ENCODE measurements around the gene DCANP1.

DCANP1 gene

GRCh38 chr5:135402031-135402430 lies 45.1 kb downstream of the DCANP1 start:
- Histone ChIP-seq H3K9me3 (ENCODE audit: control insufficient read depth, low read length) (no peaks in the 10 kb centered on the region), H3K27ac (ENCODE audit: low read depth, low read length, severe bottlenecking) (no peak overlapping the region), H3K36me3 (ENCODE audit: control insufficient read depth, insufficient read depth, low read length) (no peaks in the 10 kb centered on the region), H3K4me1 (ENCODE audit: control insufficient read depth, insufficient read depth, low read length, poor library complexity, severe bottlenecking) (peaks cover 22% of the 10 kb centered on the region), H3K4me3 (ENCODE audit: extremely low read depth, insufficient read depth, low read length, poor library complexity, severe bottlenecking) (no peak overlapping the region)
- WGBS, 2 experiments (ENCODE audit: insufficient coverage in 2 of 2) = no CpG with 5 or more reads among the region's 2 CpGs

GRCh38 chr5:135400866-135401265 lies 46.3 kb downstream of the DCANP1 start:
- Histone ChIP-seq H3K27ac (ENCODE audit: low read depth, low read length, severe bottlenecking) (no peak overlapping the region), H3K9me3 (ENCODE audit: control insufficient read depth, low read length) (no peaks in the 10 kb centered on the region), H3K4me1 (ENCODE audit: control insufficient read depth, insufficient read depth, low read length, poor library complexity, severe bottlenecking) (peaks cover 25% of the 10 kb centered on the region), H3K36me3 (ENCODE audit: control insufficient read depth, insufficient read depth, low read length) (peaks cover 1% of the 10 kb centered on the region), H3K4me3 (ENCODE audit: extremely low read depth, insufficient read depth, low read length, poor library complexity, severe bottlenecking) (no peak overlapping the region)
- WGBS, 2 experiments (ENCODE audit: insufficient coverage in 2 of 2) = 8 to 22% methylated on average over 2 to 5 of the region's 5 CpGs

GRCh38 chr5:135399794-135400542 lies 47.2 kb downstream of the DCANP1 start:
- 5 to 11% methylated on average over 12 to 16 of the region's 25 CpGs for WGBS, 2 experiments (ENCODE audit: insufficient coverage in 2 of 2)
- H3K9me3 ChIP-seq (ENCODE audit: control insufficient read depth, low read length) = no peaks in the 10 kb centered on the region
- H3K27ac ChIP-seq (ENCODE audit: low read depth, low read length, severe bottlenecking) = peak overlapping the region; percentile 77
- H3K36me3 ChIP-seq (ENCODE audit: control insufficient read depth, insufficient read depth, low read length) = peaks cover 10% of the 10 kb centered on the region
- peaks cover 25% of the 10 kb centered on the region for H3K4me1 ChIP-seq (ENCODE audit: control insufficient read depth, insufficient read depth, low read length, poor library complexity, severe bottlenecking)
- peak overlapping the region; percentile 83 for H3K4me3 ChIP-seq (ENCODE audit: extremely low read depth, insufficient read depth, low read length, poor library complexity, severe bottlenecking)

- Histone ChIP-seq H3K9me3 (ENCODE audit: control insufficient read depth, low read length) (no peaks in the 10 kb centered on the region), H3K36me3 (ENCODE audit: control insufficient read depth, insufficient read depth, low read length) (peaks cover 10% of the 10 kb centered on the region), H3K4me1 (ENCODE audit: control insufficient read depth, insufficient read depth, low read length, poor library complexity, severe bottlenecking) (peaks cover 25% of the 10 kb centered on the region), H3K27ac (ENCODE audit: low read depth, low read length, severe bottlenecking) (peak within 1 kb of the TSS; percentile 77), H3K4me3 (ENCODE audit: extremely low read depth, insufficient read depth, low read length, poor library complexity, severe bottlenecking) (peak within 1 kb of the TSS; percentile 83)
- WGBS, 2 experiments (ENCODE audit: insufficient coverage in 2 of 2) = 0% methylated on average over 91 to 98 of the region's 109 CpGs
These were observed 48.0 kb downstream of the DCANP1 start, which contains the start of gene MACROH2A1 for GRCh38 chr5:135398855-135399793. MACROH2A1 (minus strand) TSS chr5:135399231; CDS start chr5:135389093, 10,138 bp downstream.

- peak overlapping the region; percentile 83 for H3K4me3 ChIP-seq (ENCODE audit: extremely low read depth, insufficient read depth, low read length, poor library complexity, severe bottlenecking)
- H3K27ac ChIP-seq (ENCODE audit: low read depth, low read length, severe bottlenecking) = peak overlapping the region; percentile 72
- no peaks in the 10 kb centered on the region for H3K9me3 ChIP-seq (ENCODE audit: control insufficient read depth, low read length)
- peaks cover 25% of the 10 kb centered on the region for H3K4me1 ChIP-seq (ENCODE audit: control insufficient read depth, insufficient read depth, low read length, poor library complexity, severe bottlenecking)
- H3K36me3 ChIP-seq (ENCODE audit: control insufficient read depth, insufficient read depth, low read length) = peaks cover 15% of the 10 kb centered on the region
- 0% methylated on average over 30 to 35 of the region's 43 CpGs for WGBS, 2 experiments (ENCODE audit: insufficient coverage in 2 of 2)
These were observed 48.8 kb downstream of the DCANP1 start for GRCh38 chr5:135398160-135398854.

GRCh38 chr5:135397084-135397483 lies 50.1 kb downstream of the DCANP1 start:
- WGBS, 2 experiments (ENCODE audit: insufficient coverage in 2 of 2) = 86 to 100% methylated on average over 4 of the region's 5 CpGs
- Histone ChIP-seq H3K36me3 (ENCODE audit: control insufficient read depth, insufficient read depth, low read length) (peaks cover 27% of the 10 kb centered on the region), H3K27ac (ENCODE audit: low read depth, low read length, severe bottlenecking) (no peak overlapping the region), H3K9me3 (ENCODE audit: control insufficient read depth, low read length) (no peaks in the 10 kb centered on the region), H3K4me1 (ENCODE audit: control insufficient read depth, insufficient read depth, low read length, poor library complexity, severe bottlenecking) (peaks cover 28% of the 10 kb centered on the region), H3K4me3 (ENCODE audit: extremely low read depth, insufficient read depth, low read length, poor library complexity, severe bottlenecking) (no peak overlapping the region)

- Histone ChIP-seq H3K4me1 (ENCODE audit: control insufficient read depth, insufficient read depth, low read length, poor library complexity, severe bottlenecking) (peaks cover 33% of the 10 kb centered on the region), H3K4me3 (ENCODE audit: extremely low read depth, insufficient read depth, low read length, poor library complexity, severe bottlenecking) (no peak overlapping the region), H3K27ac (ENCODE audit: low read depth, low read length, severe bottlenecking) (no peak overlapping the region), H3K9me3 (ENCODE audit: control insufficient read depth, low read length) (no peaks in the 10 kb centered on the region), H3K36me3 (ENCODE audit: control insufficient read depth, insufficient read depth, low read length) (peaks cover 30% of the 10 kb centered on the region)
- 94 to 95% methylated on average over 4 of the region's 4 CpGs for WGBS, 2 experiments (ENCODE audit: insufficient coverage in 2 of 2)
These were observed 50.6 kb downstream of the DCANP1 start for GRCh38 chr5:135396459-135397055.

GRCh38 chr5:135395866-135396265 lies 51.3 kb downstream of the DCANP1 start:
- 85 to 94% methylated on average over 4 of the region's 4 CpGs for whole genome bisulfite sequencing, 2 experiments (ENCODE audit: insufficient coverage in 2 of 2)
- H3K4me1 ChIP-seq (ENCODE audit: control insufficient read depth, insufficient read depth, low read length, poor library complexity, severe bottlenecking) = peaks cover 39% of the 10 kb centered on the region
- H3K27ac ChIP-seq (ENCODE audit: low read depth, low read length, severe bottlenecking) = no peak overlapping the region
- H3K9me3 ChIP-seq (ENCODE audit: control insufficient read depth, low read length) = no peaks in the 10 kb centered on the region
- H3K36me3 ChIP-seq (ENCODE audit: control insufficient read depth, insufficient read depth, low read length) = peaks cover 31% of the 10 kb centered on the region
- H3K4me3 ChIP-seq (ENCODE audit: extremely low read depth, insufficient read depth, low read length, poor library complexity, severe bottlenecking) = no peak overlapping the region

GRCh38 chr5:135395451-135395850 lies 51.7 kb downstream of the DCANP1 start:
- H3K36me3 ChIP-seq (ENCODE audit: control insufficient read depth, insufficient read depth, low read length) = peaks cover 34% of the 10 kb centered on the region
- no peak overlapping the region for H3K27ac ChIP-seq (ENCODE audit: low read depth, low read length, severe bottlenecking)
- WGBS, 2 experiments (ENCODE audit: insufficient coverage in 2 of 2) = 91 to 93% methylated on average over 5 of the region's 5 CpGs
- no peaks in the 10 kb centered on the region for H3K9me3 ChIP-seq (ENCODE audit: control insufficient read depth, low read length)
- peaks cover 38% of the 10 kb centered on the region for H3K4me1 ChIP-seq (ENCODE audit: control insufficient read depth, insufficient read depth, low read length, poor library complexity, severe bottlenecking)
- H3K4me3 ChIP-seq (ENCODE audit: extremely low read depth, insufficient read depth, low read length, poor library complexity, severe bottlenecking) = no peak overlapping the region

Data from mesodermal cell (in vitro differentiated cells).